Natural killer cell treated with Interleukin-12 subunit alpha and Interleukin-12 subunit beta and Interleukin-15 and Interleukin-18, amount 100 ng/mL, for 72 hours (primary cell): ENCODE data around the gene ERGIC1. TPM values are rescaled to one million over a fixed set of nuclear protein-coding genes. Genes with fewer than 3 reads are reported as not detected.

Experiments
- ATAC-seq, 2 donors: fragments of 150-1000 bp; cut with Tn5 transposase in 1 of 2; sonication (Bioruptor Pico), chemical (Tn5 transposase) in 1 of 2; 2 replicates each; pipeline ENCODE4 v1.10.0; 2021
- DNase-seq: peaks from one replicate; pipeline ENCODE4 v3.0.0; 2022; ENCODE audit warnings: low spot score
- H3K27ac Mint-ChIP-seq, 2 donors: 1 replicate in 1 of 2; 2 replicates in 1 of 2; pipeline ENCODE4 v1.8.0; 2022; ENCODE audit warnings: mixed read lengths in 2 of 2, mild to moderate bottlenecking in 1 of 2, moderate library complexity in 1 of 2
- H3K27me3 Mint-ChIP-seq, 2 donors: 1 replicate in 1 of 2; 2 replicates in 1 of 2; pipeline ENCODE4 v1.8.0; 2022; ENCODE audit warnings: mixed read lengths in 2 of 2
- H3K36me3 Mint-ChIP-seq: one replicate; pipeline ENCODE4 v1.8.0; 2022; ENCODE audit warnings: mixed read lengths
- H3K4me1 Mint-ChIP-seq, 2 donors: 1 replicate in 1 of 2; 2 replicates in 1 of 2; pipeline ENCODE4 v1.8.0; 2022; ENCODE audit warnings: low read depth in 2 of 2, mixed read lengths in 2 of 2, mild to moderate bottlenecking in 1 of 2
- H3K4me3 Mint-ChIP-seq: one replicate; pipeline ENCODE4 v1.8.0; 2022; ENCODE audit warnings: mixed read lengths
- H3K9me3 Mint-ChIP-seq: 2 replicates; pipeline ENCODE4 v1.8.0; 2022; ENCODE audit warnings: mixed read lengths
- total RNA-seq, 2 donors: library from RNA; stranded (reverse); gene quantifications; one replicate each; pipeline ENCODE4 v1.2.3, GENCODE V29; 2022

Gene ERGIC1
- total RNA-seq, 2 donors from 2014 or later: 50.8 to 51.4 TPM

DNA sequence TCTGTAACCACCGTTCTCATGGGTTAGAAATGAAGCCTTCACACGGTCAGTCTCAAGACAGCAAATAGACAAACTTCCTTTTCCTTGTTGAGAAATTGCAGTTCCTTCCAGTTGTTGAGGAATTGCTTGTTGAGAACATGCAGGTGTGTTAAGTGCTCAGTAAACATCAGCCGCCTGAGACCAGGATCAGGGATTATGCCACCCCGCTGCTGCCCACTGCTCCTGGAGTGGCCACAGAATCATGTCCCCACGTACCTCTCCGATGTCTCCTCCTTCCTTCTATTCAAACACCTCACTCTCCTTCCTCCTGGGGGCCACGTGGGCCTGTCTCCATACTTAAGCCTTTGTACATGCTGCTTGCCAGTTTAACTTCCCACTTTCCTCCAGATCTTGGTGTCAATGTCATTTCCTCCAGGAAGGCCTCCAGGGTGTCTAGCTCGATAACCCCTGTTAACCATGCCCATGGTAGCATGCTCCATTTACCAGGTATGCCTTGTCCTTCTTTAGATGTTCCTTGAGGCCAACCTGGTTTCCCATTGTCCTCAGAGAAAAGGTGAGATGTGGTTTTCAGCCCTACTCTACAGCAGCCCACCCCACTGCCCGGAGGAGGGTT, 91.4 kb downstream of the ERGIC1 start:
- ATAC-seq (no peak), DNase-seq (no peak)
- Mint-ChIP-seq H3K36me3 (no peaks in the 10 kb centered on the region), H3K4me3 (no peak overlapping the region), H3K4me1 (peaks cover 0 to 3% of the 10 kb centered on the region in 2 donors), H3K27ac (peak overlapping the region in 1 of 2 donors; percentile 10), H3K9me3 (no peaks in the 10 kb centered on the region), H3K27me3 (no peaks in the 10 kb centered on the region)

DNA sequence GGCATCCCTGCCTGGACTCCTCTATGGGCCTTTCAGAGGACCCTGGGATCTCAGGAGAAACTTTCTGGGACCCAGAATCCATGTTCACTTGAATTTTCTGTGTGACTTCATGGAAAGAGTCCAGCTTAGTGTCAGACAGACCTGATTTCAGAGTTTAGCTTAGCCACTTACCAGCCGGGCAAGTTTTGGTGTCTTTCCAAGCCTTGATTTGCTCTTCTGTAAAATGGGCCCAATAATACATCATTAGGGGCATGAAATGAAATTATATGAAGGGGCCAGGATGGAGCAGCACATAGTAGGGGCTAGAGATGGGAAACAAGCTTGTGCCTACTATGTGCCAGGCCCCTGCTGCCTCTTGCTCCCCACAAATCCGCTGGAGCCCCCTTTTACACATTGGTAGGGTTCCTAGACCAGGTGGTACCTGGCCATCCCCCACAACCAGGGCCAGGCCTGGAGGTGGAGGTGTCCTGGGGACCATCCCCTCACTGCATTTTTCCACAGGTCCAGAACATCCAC, 92.0 kb downstream of the ERGIC1 start:
- peak overlapping the region in 1 of 2 donors; percentile 10 for H3K27ac Mint-ChIP-seq
- DNase-seq (no peak), ATAC-seq (no peak)
- H3K4me1 Mint-ChIP-seq: peaks cover 0 to 3% of the 10 kb centered on the region in 2 donors
- no peaks in the 10 kb centered on the region for H3K36me3 Mint-ChIP-seq
- H3K4me3 Mint-ChIP-seq: no peak overlapping the region
- H3K9me3 Mint-ChIP-seq: no peaks in the 10 kb centered on the region
- H3K27me3 Mint-ChIP-seq: no peaks in the 10 kb centered on the region

DNA sequence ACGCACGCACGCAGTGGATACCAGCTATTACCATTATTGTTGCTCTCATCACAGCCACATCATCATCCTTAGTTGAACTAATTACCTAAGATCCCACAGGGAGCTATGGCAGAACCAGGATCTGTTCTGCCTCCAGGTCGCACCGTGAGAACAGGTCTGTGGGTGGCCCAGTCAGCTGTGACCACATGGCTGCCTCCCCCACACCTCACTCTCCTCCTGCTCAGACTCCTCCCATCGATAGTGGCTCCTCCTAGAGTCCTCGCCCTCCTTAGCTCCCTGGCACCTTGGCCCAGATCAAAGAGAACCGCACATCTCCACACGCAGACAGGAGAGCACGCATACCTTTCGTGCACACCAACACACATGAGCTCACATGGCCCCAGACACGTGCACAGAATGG, 92.7 kb downstream of the ERGIC1 start:
- ATAC-seq: peak in 1 of 2 donors; percentile 18
- no peak overlapping the region for H3K27ac Mint-ChIP-seq
- H3K9me3 Mint-ChIP-seq: no peaks in the 10 kb centered on the region
- no peaks in the 10 kb centered on the region for H3K27me3 Mint-ChIP-seq
- H3K4me3 Mint-ChIP-seq: no peak overlapping the region
- peaks cover under 1 to 3% of the 10 kb centered on the region in 2 donors for H3K4me1 Mint-ChIP-seq
- H3K36me3 Mint-ChIP-seq: no peaks in the 10 kb centered on the region
- DNase-seq: no peak

DNA sequence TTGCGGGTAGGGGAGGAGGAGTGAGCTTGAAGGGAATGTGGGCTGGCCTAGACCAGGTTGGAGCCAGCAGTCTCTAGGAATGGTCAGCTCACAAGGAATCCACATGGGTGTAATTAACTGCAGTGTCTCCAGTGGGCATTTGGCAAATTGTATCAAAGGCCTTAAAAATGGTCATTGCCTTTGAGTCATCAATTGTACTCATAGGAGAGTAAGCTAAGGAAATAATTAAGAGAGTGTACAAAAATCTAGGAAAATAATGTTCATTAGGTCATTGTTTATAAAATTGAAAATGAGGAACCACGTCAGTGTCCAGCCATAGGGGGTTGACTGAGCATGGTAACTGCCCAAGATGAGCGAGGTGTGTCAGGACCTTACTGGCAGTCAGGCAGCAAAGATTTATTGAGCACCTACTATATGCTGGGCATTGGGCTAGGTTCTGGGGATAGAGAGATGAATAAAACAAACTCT, 95.4 kb downstream of the ERGIC1 start:
- ATAC-seq (no peak), DNase-seq (no peak)
- no peaks in the 10 kb centered on the region for H3K9me3 Mint-ChIP-seq
- H3K4me3 Mint-ChIP-seq: no peak overlapping the region
- no peaks in the 10 kb centered on the region for H3K36me3 Mint-ChIP-seq
- H3K27me3 Mint-ChIP-seq: no peaks in the 10 kb centered on the region
- H3K4me1 Mint-ChIP-seq: peaks cover 6% of the 10 kb centered on the region in 2 donors
- no peak overlapping the region for H3K27ac Mint-ChIP-seq

DNA sequence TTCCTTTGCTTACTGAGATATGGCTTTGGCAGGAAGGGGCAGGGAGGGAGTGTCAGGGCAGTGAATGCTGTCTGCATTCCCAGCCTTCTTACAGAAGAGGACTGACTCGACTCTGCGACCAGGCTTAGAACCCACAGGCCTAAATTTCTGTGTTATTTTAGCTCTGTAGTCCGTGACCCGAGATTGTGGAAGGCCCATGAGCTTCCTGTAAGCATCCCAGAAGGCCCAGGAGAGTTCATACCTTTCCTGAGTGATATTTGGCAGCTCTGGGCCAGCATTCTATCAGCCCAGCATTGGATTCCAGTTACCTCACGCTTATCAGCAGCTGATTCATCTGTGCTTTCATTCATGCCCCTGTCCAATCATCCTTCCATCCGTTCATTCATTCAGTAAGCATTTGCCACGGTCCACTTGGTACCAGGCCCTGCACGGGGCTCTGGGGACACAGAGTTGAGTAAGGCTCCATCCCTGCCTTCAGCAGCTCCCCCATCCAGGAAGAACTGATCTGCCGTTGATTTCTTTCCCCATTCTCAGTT, 97.0 kb downstream of the ERGIC1 start:
- no peak overlapping the region for H3K4me3 Mint-ChIP-seq
- no peak overlapping the region for H3K27ac Mint-ChIP-seq
- peaks cover 6% of the 10 kb centered on the region for H3K36me3 Mint-ChIP-seq
- H3K9me3 Mint-ChIP-seq: no peaks in the 10 kb centered on the region
- no peak for DNase-seq
- ATAC-seq: no peak
- no peaks in the 10 kb centered on the region for H3K27me3 Mint-ChIP-seq
- H3K4me1 Mint-ChIP-seq: peaks cover 6% of the 10 kb centered on the region in 2 donors

DNA sequence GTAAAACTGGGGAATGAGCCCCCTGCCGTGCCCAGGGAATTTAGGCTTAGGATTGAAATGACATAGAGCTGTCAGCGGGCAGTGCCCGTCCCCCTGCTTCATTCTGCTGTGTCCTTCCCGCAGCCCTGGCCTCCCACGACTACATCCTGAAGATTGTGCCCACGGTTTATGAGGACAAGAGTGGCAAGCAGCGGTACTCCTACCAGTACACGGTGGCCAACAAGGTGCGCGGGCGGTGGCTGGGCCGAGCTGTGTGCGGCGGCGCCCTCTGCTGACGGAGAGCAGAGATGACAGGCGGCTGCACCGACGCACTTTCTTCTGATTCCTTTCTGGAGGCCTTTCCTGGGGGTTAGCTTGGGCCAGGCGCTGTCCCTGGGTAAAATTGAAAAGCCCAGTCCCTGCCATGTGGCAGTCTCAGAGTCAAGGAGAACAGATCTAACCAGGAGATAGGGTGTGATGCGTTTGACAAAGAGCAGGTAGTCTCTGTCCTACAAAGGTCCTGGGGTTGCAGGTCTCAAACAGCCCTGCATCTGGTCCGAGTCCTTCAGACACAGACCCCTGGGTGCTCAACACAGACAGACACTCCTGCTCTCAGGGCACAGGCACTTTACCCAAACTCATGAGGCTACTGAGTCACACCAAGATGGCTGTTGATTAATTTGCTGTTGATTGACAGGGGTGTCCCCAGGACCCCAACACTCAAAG, 98.4 kb downstream of the ERGIC1 start:
- peaks cover 6% of the 10 kb centered on the region in 2 donors for H3K4me1 Mint-ChIP-seq
- ATAC-seq (peak; percentile 83 to 88), DNase-seq (peak; percentile 75)
- no peaks in the 10 kb centered on the region for H3K27me3 Mint-ChIP-seq
- H3K36me3 Mint-ChIP-seq: peaks cover 6% of the 10 kb centered on the region
- H3K9me3 Mint-ChIP-seq: no peaks in the 10 kb centered on the region
- H3K4me3 Mint-ChIP-seq: no peak overlapping the region
- no peak overlapping the region for H3K27ac Mint-ChIP-seq

DNA sequence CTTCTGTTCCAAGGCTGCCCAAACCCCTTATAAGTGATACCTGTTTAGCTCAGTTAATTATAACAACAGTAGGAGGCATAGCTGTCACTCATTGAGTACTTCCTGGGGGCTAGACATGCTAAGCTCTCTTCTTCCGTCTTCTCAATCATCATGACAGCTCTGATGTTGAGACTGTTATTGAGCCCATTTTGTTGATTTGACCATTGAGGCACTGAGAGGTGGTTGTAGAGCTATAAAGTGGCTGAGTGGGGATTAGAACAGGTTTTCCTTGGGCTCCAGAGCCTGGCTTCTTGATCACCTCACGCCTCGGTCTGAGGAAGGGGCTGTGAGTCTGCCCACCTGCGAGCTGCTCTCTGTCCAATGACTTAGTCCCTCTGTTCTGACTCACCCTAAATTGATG, 99.2 kb downstream of the ERGIC1 start:
- Mint-ChIP-seq H3K4me1 (peaks cover 6% of the 10 kb centered on the region in 2 donors), H3K4me3 (no peak overlapping the region), H3K27me3 (no peaks in the 10 kb centered on the region), H3K9me3 (no peaks in the 10 kb centered on the region), H3K36me3 (peaks cover 6% of the 10 kb centered on the region), H3K27ac (no peak overlapping the region)
- DNase-seq (no peak), ATAC-seq (no peak)

DNA sequence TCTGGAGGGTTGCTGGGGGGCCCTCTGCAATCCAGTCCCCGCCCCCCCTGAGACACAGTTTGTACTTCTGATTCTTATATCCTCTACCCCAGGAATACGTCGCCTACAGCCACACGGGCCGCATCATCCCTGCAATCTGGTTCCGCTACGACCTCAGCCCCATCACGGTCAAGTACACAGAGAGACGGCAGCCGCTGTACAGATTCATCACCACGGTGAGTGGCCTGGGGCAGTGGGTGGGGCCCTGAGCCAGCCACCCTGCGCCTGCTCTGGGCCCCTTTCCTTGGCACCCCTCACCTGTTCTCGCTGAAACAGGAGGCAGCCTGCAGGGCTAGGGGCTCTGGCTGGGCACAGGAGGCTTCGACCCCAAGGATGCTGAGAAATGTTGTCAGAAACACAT, 101.0 kb downstream of the ERGIC1 start:
- ATAC-seq (no peak), DNase-seq (no peak)
- peaks cover 6% of the 10 kb centered on the region for H3K36me3 Mint-ChIP-seq
- peaks cover 6% of the 10 kb centered on the region in 2 donors for H3K4me1 Mint-ChIP-seq
- no peaks in the 10 kb centered on the region for H3K9me3 Mint-ChIP-seq
- no peak overlapping the region for H3K4me3 Mint-ChIP-seq
- no peaks in the 10 kb centered on the region for H3K27me3 Mint-ChIP-seq
- no peak overlapping the region for H3K27ac Mint-ChIP-seq

DNA sequence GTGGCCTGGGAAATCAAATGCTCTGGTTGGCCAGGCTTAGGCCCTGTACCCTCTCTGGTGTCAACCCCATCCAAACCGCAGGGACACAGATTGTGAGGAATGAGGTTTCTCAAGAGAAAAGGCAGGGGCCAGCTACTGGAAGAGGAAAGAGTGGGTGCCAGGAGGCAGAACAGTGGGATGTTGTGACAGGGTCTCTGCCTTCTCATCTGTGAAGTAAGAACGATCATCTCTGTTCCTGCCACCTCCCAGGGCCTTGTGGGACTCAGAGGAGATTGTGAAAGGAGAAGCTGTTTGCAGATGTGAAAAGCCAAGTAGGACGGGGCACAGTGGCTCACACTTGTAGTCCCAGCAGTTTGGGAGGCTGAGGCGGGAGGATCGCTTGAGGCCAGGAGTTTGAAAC, 102.3 kb downstream of the ERGIC1 start:
- Mint-ChIP-seq H3K27me3 (no peaks in the 10 kb centered on the region), H3K36me3 (peaks cover 6% of the 10 kb centered on the region), H3K4me1 (peaks cover 6% of the 10 kb centered on the region in 2 donors), H3K9me3 (no peaks in the 10 kb centered on the region), H3K4me3 (no peak overlapping the region), H3K27ac (no peak overlapping the region)
- ATAC-seq (no peak), DNase-seq (no peak)

DNA sequence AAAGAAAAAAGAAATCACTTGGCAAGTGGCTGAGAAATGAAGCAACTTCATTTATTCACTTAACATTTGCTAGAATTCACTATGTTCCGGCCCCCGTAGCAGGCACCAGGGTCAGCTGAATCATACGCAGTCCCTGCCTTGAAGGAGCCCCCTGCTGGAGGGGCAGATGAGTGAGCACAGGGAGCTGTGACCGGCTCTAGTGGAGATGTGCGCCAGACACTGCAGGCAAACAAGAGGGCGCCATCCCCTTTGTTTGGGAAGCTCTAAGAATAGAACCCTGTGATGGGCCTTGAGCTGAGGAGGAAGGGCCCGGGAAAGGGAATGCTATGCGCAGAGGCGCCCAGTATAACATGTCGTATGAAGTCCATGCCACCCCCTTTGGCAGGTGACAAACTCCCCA, 105.0 kb downstream of the ERGIC1 start:
- ATAC-seq (no peak), DNase-seq (no peak)
- Mint-ChIP-seq H3K27me3 (no peaks in the 10 kb centered on the region), H3K36me3 (peaks cover 6% of the 10 kb centered on the region), H3K4me3 (no peak overlapping the region), H3K9me3 (no peaks in the 10 kb centered on the region), H3K4me1 (no peaks in the 10 kb centered on the region), H3K27ac (no peak overlapping the region)

DNA sequence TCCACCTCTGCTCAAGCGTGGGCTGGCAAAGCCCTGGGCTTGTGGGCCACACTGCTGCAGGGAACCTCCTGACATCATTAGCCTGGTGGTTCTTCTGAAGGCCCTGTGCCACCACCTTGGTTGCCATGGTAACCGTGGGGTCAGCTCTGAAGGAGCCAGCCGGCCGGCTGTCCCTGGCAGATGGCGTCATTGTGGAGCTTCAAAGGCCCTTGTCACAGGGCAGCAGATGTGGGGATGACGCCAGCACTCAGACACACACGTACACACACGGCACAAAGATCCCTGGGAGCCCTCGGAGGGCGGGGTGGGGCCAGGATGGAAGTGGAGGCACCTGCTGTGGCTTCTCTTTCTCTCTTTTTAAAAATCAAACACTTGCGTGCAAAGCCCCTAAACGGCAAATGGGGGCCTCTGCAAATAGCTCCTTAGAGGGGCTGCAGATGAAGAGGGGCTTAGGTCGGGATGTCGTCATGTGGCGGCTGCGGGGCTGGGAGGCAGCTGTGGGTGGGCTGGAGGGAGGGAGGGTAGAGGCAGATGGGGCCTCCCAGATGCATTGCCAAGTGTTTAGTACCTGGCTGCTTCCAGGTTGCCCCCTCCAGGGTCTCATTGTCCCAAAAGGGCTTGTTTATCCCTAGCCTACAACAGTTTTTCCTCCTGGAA, 105.7 kb downstream of the ERGIC1 start:
- no peaks in the 10 kb centered on the region for H3K9me3 Mint-ChIP-seq
- H3K27me3 Mint-ChIP-seq: no peaks in the 10 kb centered on the region
- peaks cover 6% of the 10 kb centered on the region for H3K36me3 Mint-ChIP-seq
- no peak overlapping the region for H3K27ac Mint-ChIP-seq
- H3K4me3 Mint-ChIP-seq: no peak overlapping the region
- ATAC-seq: no peak
- no peaks in the 10 kb centered on the region for H3K4me1 Mint-ChIP-seq
- no peak for DNase-seq

DNA sequence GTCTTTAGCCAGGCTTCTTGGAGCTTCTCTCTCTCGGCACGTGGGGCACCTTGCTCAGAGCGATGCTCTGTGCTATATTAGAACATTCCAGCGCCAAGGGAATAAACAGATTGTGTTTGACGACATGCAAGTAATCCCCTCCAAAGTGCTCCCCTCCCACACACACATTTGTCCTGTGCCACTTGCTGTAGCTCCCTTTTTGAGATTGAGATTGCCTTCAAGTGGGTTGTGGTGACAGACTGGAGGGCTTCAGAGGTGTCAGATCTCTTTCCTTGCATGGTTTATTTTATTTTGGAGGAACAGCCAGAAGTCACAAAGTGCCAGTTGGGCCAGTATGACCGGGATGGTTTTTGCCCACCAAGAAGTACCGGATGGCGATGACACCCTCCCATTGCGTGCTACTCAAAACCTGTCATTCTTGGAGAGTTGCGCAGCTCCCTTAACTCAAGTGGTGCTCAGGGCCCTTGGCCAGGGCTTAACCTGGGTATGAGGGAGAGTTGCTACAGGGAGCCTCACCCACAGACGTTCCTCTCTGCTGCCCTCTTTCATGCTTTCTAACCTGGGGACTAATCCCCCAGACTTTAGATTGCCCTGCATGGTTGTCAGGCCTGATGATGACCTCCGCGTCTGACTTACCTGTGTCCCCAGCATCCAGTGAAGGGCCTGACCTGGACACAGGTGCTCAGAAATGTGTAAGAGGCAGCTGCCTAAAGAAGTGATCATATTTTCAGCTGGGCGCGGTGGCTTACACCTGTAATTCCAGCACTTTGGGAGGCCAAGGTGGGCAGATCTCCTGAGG, 106.4 kb downstream of the ERGIC1 start:
- H3K27ac Mint-ChIP-seq: no peak overlapping the region

DNA sequence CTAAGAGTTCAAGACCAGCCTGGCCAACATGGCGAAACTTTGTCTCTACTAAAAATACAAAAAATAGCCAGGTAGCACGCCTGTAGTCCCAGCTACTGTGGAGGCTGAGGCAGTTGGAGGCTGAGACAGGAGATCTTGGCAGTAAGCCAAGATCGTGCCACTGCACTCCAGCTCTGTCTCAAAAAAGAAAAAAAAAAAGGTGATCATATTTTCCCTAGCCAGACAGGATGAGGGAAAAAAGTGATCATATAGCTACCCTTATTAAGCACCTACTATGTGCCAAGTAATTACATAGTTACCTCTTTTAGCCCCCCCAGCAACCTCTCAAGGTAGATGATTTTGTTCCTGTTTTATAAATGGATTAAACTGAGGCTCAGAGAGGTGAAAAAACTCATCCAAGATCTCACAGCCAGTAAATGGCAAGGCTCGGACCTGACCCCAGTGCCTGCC, 107.0 kb downstream of the ERGIC1 start:
- Mint-ChIP-seq H3K4me1 (no peaks in the 10 kb centered on the region), H3K27ac (no peak overlapping the region), H3K4me3 (no peak overlapping the region), H3K9me3 (no peaks in the 10 kb centered on the region), H3K27me3 (no peaks in the 10 kb centered on the region), H3K36me3 (no peaks in the 10 kb centered on the region)
- ATAC-seq: no peak
- DNase-seq: no peak

More for the DNA sequence above, 106.4 kb downstream of the ERGIC1 start:
- Mint-ChIP-seq H3K4me1 (no peaks in the 10 kb centered on the region), H3K9me3 (no peaks in the 10 kb centered on the region), H3K36me3 (peaks cover 5% of the 10 kb centered on the region), H3K4me3 (no peak overlapping the region), H3K27me3 (no peaks in the 10 kb centered on the region)
- no peak for DNase-seq
- ATAC-seq: no peak
